ENCODE results near the gene SEM1. TPM values are rescaled to one million over a fixed set of nuclear protein-coding genes. Genes with fewer than 3 reads are reported as not detected.

SEM1 gene
- total RNA-seq, 1 experiment from 2014 or later: 45.8 TPM

DNA sequence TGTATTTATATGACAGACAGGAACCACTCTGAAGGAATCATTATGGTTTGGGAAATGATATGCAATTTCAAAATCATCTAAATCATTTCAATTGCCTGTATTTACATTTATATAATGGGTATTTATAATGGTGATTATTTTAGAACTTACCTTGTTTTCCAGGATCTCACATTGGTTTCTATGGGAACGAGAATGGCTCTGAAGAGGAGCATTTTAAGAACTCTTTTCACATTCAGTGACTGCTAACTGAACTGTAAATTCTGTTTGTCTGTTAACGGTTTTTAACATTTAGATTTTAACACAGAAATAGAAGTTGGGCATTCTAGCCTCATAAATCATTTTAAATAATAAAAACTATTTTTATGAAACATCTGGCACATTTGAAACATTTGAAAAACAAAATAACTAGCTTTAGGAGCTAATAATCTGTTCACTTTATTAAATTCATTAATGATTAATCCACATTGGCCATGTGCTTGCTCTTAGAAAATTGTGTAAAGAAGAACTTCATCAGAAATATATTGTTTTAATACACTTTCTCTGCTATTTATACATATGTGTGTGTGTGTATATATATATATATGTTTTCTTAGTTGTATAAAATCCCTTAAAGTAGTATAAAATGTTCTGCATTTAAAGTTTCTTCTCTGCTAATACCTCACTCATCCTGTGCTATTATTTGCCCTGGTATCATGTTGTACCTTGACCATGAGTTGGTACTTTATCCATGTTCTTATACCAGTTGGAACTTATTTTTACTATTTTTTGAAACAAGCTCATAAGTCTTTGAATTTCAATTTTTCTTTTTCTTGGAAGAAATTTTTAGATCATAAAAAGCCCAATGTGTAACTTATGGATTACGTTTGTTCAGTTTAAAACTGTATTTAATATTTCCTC, 8.7 kb upstream of the SEM1 start:
- no peak for DNase-seq
- Histone ChIP-seq H3K27ac (ENCODE audit: low read length) (no peak overlapping the region), H3K4me2 (ENCODE audit: low read depth, low read length, poor library complexity, severe bottlenecking) (no peak overlapping the region), H3K36me3 (ENCODE audit: insufficient read depth, low read length) (no peaks in the 10 kb centered on the region), H3K9me3 (ENCODE audit: low read length) (no peaks in the 10 kb centered on the region; the same call in 1 of the 2 replicates), H3K27me3 (ENCODE audit: low read length) (no peaks in the 10 kb centered on the region), H3K4me1 (ENCODE audit: low read length) (no peaks in the 10 kb centered on the region), H4K20me1 (ENCODE audit: insufficient read depth, low read depth, low read length) (no peaks in the 10 kb centered on the region), H3K79me2 (ENCODE audit: low read length) (no peaks in the 10 kb centered on the region), H2AFZ (ENCODE audit: low read length) (no peak overlapping the region), H3K9me2 (replicated peaks; ENCODE audit: insufficient read depth, low read length) (no peaks in the 10 kb centered on the region), H3K9ac (ENCODE audit: low read length) (no peak overlapping the region), H3K4me3 (ENCODE audit: low read length) (no peak overlapping the region)

DNA sequence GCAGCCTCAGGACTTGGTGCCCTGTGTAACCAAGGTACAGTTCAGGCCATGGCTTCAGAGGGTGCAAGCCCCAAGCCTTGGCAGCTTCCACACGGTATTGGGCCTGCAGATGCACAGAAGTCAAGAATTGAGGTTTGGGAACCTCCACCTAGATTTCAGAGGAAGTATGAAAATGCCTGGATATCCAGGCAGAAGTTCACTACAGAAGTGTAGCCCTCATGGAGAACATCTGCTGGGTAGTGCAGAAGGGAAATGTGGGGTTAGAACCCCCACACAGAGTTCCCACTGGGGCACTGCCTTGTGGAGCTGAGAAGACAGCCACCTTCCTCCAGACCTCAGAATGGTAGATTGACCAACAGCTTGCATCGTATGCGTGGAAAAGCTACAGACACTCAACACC, 3.4 kb upstream of the SEM1 start:
- H3K4me3 ChIP-seq (ENCODE audit: low read length): no peak overlapping the region
- H3K9me2 ChIP-seq (replicated peaks; ENCODE audit: insufficient read depth, low read length): no peaks in the 10 kb centered on the region
- no peak overlapping the region for H3K27ac ChIP-seq (ENCODE audit: low read length)
- H3K9ac ChIP-seq (ENCODE audit: low read length): no peak overlapping the region
- no peak for DNase-seq
- H3K27me3 ChIP-seq (ENCODE audit: low read length): no peaks in the 10 kb centered on the region
- H3K4me1 ChIP-seq (ENCODE audit: low read length): peaks cover 14% of the 10 kb centered on the region
- peaks cover 4% of the 10 kb centered on the region; the same call in 1 of the 2 replicates for H3K9me3 ChIP-seq (ENCODE audit: low read length)
- no peak overlapping the region for H3K4me2 ChIP-seq (ENCODE audit: low read depth, low read length, poor library complexity, severe bottlenecking)
- peaks cover 2% of the 10 kb centered on the region for H3K36me3 ChIP-seq (ENCODE audit: insufficient read depth, low read length)
- no peaks in the 10 kb centered on the region for H4K20me1 ChIP-seq (ENCODE audit: insufficient read depth, low read depth, low read length)
- no peak overlapping the region for H2AFZ ChIP-seq (ENCODE audit: low read length)
- H3K79me2 ChIP-seq (ENCODE audit: low read length): peaks cover 16% of the 10 kb centered on the region

- Histone ChIP-seq H4K20me1 (ENCODE audit: insufficient read depth, low read depth, low read length) (no peaks in the 10 kb centered on the region; the same call in 1 of the 2 replicates), H3K4me2 (ENCODE audit: low read depth, low read length, poor library complexity, severe bottlenecking) (peak overlapping the region; percentile 86), H3K79me2 (ENCODE audit: low read length) (peaks cover 40% of the 10 kb centered on the region), H3K9ac (ENCODE audit: low read length) (no peak overlapping the region), H3K36me3 (ENCODE audit: insufficient read depth, low read length) (peaks cover 22% of the 10 kb centered on the region), H3K9me2 (replicated peaks; ENCODE audit: insufficient read depth, low read length) (no peaks in the 10 kb centered on the region), H3K27me3 (ENCODE audit: low read length) (no peaks in the 10 kb centered on the region), H3K27ac (ENCODE audit: low read length) (no peak overlapping the region), H3K4me3 (ENCODE audit: low read length) (no peak overlapping the region), H3K9me3 (ENCODE audit: low read length) (peaks cover 4% of the 10 kb centered on the region; the same call in 1 of the 2 replicates), H2AFZ (ENCODE audit: low read length) (peak overlapping the region; percentile 88), H3K4me1 (ENCODE audit: low read length) (peaks cover 19% of the 10 kb centered on the region)
- DNase-seq: no peak
Measured at GRCh38 chr7:96710544-96710943, 898 bp upstream of the SEM1 start.

DNA sequence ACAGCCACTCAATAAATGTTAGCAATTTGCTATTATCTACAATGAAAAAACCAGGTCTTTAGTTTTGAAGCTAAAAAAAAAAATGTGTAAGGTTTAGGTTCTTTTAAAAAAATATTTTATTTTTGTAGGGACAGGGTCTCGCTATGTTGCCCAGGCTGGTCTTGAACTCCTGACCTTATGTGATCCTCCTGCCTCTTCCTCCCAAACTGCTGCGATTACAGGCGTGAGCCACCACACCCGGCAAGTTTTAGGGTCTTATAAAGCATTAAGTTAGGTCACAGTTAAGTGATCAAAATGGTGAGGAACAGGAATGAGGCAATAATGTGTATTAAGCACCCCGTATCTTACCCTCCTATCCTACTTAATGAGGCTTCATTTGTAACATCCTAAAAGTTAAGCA, 774 bp downstream of the SEM1 start:
- Histone ChIP-seq H3K4me2 (ENCODE audit: low read depth, low read length, poor library complexity, severe bottlenecking) (peak overlapping the region; percentile 86), H3K79me2 (ENCODE audit: low read length) (peaks cover 57% of the 10 kb centered on the region), H3K36me3 (ENCODE audit: insufficient read depth, low read length) (peaks cover 32% of the 10 kb centered on the region), H3K27ac (ENCODE audit: low read length) (no peak overlapping the region), H3K9ac (ENCODE audit: low read length) (peak overlapping the region; percentile 88), H3K27me3 (ENCODE audit: low read length) (no peaks in the 10 kb centered on the region), H3K4me1 (ENCODE audit: low read length) (peaks cover 19% of the 10 kb centered on the region), H3K9me2 (replicated peaks; ENCODE audit: insufficient read depth, low read length) (no peaks in the 10 kb centered on the region), H3K4me3 (ENCODE audit: low read length) (peak overlapping the region; percentile 76), H4K20me1 (ENCODE audit: insufficient read depth, low read depth, low read length) (no peaks in the 10 kb centered on the region; the same call in 1 of the 2 replicates), H2AFZ (ENCODE audit: low read length) (0 out of 2 replicates have a peak overlapping the region, but pooled peaks have one; percentile 88), H3K9me3 (ENCODE audit: low read length) (peaks cover 4% of the 10 kb centered on the region; the same call in 1 of the 2 replicates)
- DNase-seq: no peak

DNA sequence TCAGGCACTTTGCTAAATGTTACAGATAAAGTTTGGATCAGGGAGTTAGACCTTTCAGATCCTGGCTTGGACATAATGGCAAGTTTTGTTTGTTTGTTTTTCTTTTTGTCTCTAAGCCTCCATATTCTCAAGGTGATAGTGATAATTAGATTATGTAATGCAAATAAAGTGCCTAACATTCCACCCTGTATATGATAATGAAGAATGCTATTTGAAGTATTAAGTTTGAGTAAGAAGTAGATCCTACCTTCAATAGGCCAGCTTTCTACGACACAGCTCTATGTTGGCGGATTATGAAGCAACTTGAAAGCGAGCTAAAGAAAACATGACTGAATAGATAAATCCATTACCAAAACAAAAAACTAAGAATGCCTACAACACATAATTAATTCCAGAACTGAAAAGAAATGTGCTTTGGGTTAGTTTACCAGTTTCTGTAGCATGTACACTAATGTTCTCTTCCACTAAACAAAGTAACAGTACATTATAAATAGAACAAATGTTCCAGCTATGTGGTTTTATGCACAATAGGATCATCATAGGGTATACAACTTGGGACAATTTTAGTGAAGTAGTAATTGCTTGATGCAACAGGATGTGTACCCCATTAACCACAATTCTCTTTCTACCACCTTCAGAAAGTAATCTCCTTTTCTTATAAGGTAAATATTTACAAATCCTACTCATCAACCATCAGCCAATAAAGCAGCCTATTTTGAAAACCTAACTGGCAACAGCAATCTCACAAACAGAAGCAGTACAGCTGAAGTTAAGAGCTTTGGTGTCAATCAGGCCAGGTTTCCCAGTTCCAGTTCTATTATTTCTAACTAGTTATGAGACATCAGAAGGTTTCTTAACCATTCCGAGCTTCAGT, 1.5 kb downstream of the SEM1 start:
- H3K4me1 ChIP-seq (ENCODE audit: low read length): peaks cover 19% of the 10 kb centered on the region
- H3K4me2 ChIP-seq (ENCODE audit: low read depth, low read length, poor library complexity, severe bottlenecking): peak overlapping the region; percentile 86
- H3K27me3 ChIP-seq (ENCODE audit: low read length): no peaks in the 10 kb centered on the region
- peaks cover 3% of the 10 kb centered on the region; the same call in 1 of the 2 replicates for H3K9me3 ChIP-seq (ENCODE audit: low read length)
- no peaks in the 10 kb centered on the region for H3K9me2 ChIP-seq (replicated peaks; ENCODE audit: insufficient read depth, low read length)
- peaks cover 32% of the 10 kb centered on the region for H3K36me3 ChIP-seq (ENCODE audit: insufficient read depth, low read length)
- no peaks in the 10 kb centered on the region; the same call in 1 of the 2 replicates for H4K20me1 ChIP-seq (ENCODE audit: insufficient read depth, low read depth, low read length)
- peak overlapping the region; percentile 88 for H3K9ac ChIP-seq (ENCODE audit: low read length)
- peak overlapping the region; percentile 76 for H3K4me3 ChIP-seq (ENCODE audit: low read length)
- peaks cover 64% of the 10 kb centered on the region for H3K79me2 ChIP-seq (ENCODE audit: low read length)
- H2AFZ ChIP-seq (ENCODE audit: low read length): no peak overlapping the region
- DNase-seq: no peak
- no peak overlapping the region for H3K27ac ChIP-seq (ENCODE audit: low read length)

DNA sequence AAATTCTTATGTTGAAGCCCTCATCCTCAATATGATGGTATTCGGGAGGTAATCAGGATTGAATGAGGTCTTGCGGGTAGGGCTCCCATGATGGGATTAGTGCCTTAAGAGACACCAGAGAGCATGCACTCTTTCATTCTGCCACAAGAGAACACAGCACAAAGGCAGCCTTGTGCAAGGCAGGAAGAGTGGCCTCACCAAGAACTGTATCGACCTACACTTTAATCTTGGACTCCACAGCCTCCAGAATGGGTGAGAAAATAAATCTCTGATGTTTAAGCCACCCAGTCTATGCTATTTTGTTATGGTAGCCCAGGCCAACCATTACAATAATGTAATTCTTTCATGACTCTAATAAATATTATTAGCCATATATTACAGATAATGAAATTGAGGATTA, 8.4 kb downstream of the SEM1 start:
- Histone ChIP-seq H3K9me3 (ENCODE audit: low read length) (no peaks in the 10 kb centered on the region), H2AFZ (ENCODE audit: low read length) (no peak overlapping the region), H4K20me1 (ENCODE audit: insufficient read depth, low read depth, low read length) (no peaks in the 10 kb centered on the region; the same call in 1 of the 2 replicates), H3K4me1 (ENCODE audit: low read length) (peaks cover 2% of the 10 kb centered on the region; the same call in 1 of the 2 replicates), H3K4me3 (ENCODE audit: low read length) (no peak overlapping the region), H3K36me3 (ENCODE audit: insufficient read depth, low read length) (peaks cover 36% of the 10 kb centered on the region), H3K27ac (ENCODE audit: low read length) (no peak overlapping the region), H3K9me2 (replicated peaks; ENCODE audit: insufficient read depth, low read length) (no peaks in the 10 kb centered on the region), H3K4me2 (ENCODE audit: low read depth, low read length, poor library complexity, severe bottlenecking) (no peak overlapping the region), H3K27me3 (ENCODE audit: low read length) (no peaks in the 10 kb centered on the region), H3K9ac (ENCODE audit: low read length) (no peak overlapping the region), H3K79me2 (ENCODE audit: low read length) (peaks cover 99% of the 10 kb centered on the region)
- DNase-seq: no peak

DNA sequence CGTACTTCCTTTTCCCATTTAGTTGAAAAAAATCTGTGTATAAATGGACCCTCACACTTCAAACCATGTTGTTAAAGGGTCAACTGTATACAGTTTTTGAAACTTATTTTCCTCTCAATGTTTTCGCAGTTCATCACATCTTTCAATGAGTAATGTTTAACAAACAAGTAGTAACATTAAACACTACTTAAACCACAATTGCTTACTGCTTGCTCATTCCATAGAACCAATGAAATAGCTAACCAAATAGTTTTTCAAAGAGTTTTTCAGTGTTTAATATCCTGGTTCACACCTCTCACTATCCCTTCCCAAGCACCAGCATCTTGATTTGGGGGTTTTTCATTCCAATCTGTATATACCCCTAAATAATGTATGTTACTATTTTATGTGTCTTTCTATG, 9.1 kb downstream of the SEM1 start:
- H3K4me1 ChIP-seq (ENCODE audit: low read length): peaks cover 2% of the 10 kb centered on the region; the same call in 1 of the 2 replicates
- peaks cover 32% of the 10 kb centered on the region for H3K36me3 ChIP-seq (ENCODE audit: insufficient read depth, low read length)
- no peak overlapping the region for H2AFZ ChIP-seq (ENCODE audit: low read length)
- H3K79me2 ChIP-seq (ENCODE audit: low read length): peaks cover 100% of the 10 kb centered on the region
- H3K27me3 ChIP-seq (ENCODE audit: low read length): no peaks in the 10 kb centered on the region
- no peak overlapping the region for H3K4me3 ChIP-seq (ENCODE audit: low read length)
- H3K9me3 ChIP-seq (ENCODE audit: low read length): no peaks in the 10 kb centered on the region
- H3K9ac ChIP-seq (ENCODE audit: low read length): no peak overlapping the region
- H3K9me2 ChIP-seq (replicated peaks; ENCODE audit: insufficient read depth, low read length): no peaks in the 10 kb centered on the region
- DNase-seq: no peak
- H4K20me1 ChIP-seq (ENCODE audit: insufficient read depth, low read depth, low read length): no peaks in the 10 kb centered on the region; the same call in 1 of the 2 replicates
- H3K4me2 ChIP-seq (ENCODE audit: low read depth, low read length, poor library complexity, severe bottlenecking): no peak overlapping the region
- H3K27ac ChIP-seq (ENCODE audit: low read length): no peak overlapping the region

Measured in Karpas-422 (cell line).